ENCODE results near the gene TRIM63.

DNA sequence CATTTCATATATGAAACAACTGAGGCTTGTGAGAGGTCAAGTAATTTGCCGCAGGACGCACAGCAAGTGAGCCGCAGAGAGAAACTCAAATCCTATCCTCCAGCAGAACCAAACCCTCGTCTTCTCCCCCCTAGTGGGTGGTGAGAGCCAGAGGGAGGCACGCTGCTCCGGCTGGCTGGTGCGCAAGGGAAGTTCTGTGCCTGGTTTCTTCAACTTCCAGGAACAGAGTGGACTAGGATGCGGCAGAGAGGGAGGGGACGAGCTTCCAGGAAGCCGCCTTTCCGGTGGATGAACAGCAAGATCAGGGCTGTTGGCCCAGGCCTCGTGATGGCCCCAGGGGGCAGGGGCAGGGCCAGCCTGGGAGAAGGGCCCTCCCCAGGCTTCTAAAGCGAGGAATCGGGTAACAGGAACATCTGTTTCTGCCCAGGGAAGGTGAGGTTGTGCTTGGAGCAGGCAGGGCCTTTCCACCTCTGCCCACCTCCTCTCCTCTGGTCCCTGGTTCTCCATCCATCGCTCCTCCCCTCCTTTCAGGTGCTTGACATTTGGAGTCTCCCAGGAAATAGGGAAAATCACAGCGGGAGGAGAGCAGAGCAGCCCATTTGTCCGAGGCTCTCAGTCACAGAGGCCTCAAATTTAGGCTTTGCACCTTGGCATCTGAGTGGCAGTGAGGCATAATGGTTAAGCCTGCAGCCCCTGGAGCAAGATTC lies 27.4 kb upstream of the TRIM63 start:
- no peak for TF ChIP-seq POLR2A (IDR thresholded peaks at IDR 0.05; ENCODE audit: insufficient read depth in 1 of 2, low read depth in 2 of 2, low read length in 2 of 2)
- TF ChIP-seq, protein P1, sequence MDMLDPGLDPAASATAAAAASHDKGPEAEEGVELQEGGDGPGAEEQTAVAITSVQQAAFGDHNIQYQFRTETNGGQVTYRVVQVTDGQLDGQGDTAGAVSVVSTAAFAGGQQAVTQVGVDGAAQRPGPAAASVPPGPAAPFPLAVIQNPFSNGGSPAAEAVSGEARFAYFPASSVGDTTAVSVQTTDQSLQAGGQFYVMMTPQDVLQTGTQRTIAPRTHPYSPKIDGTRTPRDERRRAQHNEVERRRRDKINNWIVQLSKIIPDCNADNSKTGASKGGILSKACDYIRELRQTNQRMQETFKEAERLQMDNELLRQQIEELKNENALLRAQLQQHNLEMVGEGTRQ (IDR thresholded peaks at IDR 0.05; ENCODE audit: low read depth, low read length) = no peak
- TF ChIP-seq, protein P1 (CRISPR knock-in tag; IDR thresholded peaks at IDR 0.05; ENCODE audit: borderline replicate concordance) = no peak
- TF ChIP-seq, protein P2, sequence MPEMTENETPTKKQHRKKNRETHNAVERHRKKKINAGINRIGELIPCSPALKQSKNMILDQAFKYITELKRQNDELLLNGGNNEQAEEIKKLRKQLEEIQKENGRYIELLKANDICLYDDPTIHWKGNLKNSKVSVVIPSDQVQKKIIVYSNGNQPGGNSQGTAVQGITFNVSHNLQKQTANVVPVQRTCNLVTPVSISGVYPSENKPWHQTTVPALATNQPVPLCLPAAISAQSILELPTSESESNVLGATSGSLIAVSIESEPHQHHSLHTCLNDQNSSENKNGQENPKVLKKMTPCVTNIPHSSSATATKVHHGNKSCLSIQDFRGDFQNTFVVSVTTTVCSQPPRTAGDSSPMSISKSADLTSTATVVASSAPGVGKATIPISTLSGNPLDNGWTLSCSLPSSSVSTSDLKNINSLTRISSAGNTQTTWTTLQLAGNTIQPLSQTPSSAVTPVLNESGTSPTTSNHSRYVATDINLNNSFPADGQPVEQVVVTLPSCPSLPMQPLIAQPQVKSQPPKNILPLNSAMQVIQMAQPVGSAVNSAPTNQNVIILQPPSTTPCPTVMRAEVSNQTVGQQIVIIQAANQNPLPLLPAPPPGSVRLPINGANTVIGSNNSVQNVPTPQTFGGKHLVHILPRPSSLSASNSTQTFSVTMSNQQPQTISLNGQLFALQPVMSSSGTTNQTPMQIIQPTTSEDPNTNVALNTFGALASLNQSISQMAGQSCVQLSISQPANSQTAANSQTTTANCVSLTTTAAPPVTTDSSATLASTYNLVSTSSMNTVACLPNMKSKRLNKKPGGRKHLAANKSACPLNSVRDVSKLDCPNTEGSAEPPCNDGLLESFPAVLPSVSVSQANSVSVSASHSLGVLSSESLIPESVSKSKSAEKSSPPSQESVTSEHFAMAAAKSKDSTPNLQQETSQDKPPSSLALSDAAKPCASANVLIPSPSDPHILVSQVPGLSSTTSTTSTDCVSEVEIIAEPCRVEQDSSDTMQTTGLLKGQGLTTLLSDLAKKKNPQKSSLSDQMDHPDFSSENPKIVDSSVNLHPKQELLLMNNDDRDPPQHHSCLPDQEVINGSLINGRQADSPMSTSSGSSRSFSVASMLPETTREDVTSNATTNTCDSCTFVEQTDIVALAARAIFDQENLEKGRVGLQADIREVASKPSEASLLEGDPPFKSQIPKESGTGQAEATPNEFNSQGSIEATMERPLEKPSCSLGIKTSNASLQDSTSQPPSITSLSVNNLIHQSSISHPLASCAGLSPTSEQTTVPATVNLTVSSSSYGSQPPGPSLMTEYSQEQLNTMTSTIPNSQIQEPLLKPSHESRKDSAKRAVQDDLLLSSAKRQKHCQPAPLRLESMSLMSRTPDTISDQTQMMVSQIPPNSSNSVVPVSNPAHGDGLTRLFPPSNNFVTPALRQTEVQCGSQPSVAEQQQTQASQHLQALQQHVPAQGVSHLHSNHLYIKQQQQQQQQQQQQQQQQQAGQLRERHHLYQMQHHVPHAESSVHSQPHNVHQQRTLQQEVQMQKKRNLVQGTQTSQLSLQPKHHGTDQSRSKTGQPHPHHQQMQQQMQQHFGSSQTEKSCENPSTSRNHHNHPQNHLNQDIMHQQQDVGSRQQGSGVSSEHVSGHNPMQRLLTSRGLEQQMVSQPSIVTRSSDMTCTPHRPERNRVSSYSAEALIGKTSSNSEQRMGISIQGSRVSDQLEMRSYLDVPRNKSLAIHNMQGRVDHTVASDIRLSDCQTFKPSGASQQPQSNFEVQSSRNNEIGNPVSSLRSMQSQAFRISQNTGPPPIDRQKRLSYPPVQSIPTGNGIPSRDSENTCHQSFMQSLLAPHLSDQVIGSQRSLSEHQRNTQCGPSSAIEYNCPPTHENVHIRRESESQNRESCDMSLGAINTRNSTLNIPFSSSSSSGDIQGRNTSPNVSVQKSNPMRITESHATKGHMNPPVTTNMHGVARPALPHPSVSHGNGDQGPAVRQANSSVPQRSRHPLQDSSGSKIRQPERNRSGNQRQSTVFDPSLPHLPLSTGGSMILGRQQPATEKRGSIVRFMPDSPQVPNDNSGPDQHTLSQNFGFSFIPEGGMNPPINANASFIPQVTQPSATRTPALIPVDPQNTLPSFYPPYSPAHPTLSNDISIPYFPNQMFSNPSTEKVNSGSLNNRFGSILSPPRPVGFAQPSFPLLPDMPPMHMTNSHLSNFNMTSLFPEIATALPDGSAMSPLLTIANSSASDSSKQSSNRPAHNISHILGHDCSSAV (CRISPR knock-in tag; IDR thresholded peaks at IDR 0.05; ENCODE audit: borderline replicate concordance) = no peak
- TF ChIP-seq JUND (CRISPR knock-in tag; IDR thresholded peaks at IDR 0.05) = no peak
- no peak for TF ChIP-seq EZH2 (conservative IDR thresholded peaks at IDR 0.05; ENCODE audit: low read depth, low read length)
- TF ChIP-seq NFKB2 (CRISPR knock-in tag; IDR thresholded peaks at IDR 0.05; ENCODE audit: borderline replicate concordance) = no peak
- TF ChIP-seq FOXK2 (IDR thresholded peaks at IDR 0.05) = no peak
- no peak for TF ChIP-seq ZNF552 (CRISPR knock-in tag; IDR thresholded peaks at IDR 0.05; ENCODE audit: borderline replicate concordance)
- TF ChIP-seq, protein P3, sequence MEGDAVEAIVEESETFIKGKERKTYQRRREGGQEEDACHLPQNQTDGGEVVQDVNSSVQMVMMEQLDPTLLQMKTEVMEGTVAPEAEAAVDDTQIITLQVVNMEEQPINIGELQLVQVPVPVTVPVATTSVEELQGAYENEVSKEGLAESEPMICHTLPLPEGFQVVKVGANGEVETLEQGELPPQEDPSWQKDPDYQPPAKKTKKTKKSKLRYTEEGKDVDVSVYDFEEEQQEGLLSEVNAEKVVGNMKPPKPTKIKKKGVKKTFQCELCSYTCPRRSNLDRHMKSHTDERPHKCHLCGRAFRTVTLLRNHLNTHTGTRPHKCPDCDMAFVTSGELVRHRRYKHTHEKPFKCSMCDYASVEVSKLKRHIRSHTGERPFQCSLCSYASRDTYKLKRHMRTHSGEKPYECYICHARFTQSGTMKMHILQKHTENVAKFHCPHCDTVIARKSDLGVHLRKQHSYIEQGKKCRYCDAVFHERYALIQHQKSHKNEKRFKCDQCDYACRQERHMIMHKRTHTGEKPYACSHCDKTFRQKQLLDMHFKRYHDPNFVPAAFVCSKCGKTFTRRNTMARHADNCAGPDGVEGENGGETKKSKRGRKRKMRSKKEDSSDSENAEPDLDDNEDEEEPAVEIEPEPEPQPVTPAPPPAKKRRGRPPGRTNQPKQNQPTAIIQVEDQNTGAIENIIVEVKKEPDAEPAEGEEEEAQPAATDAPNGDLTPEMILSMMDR (CRISPR knock-in tag; IDR thresholded peaks at IDR 0.05) = no peak
- no peak for TF ChIP-seq RXRB (CRISPR knock-in tag; IDR thresholded peaks at IDR 0.05; ENCODE audit: borderline replicate concordance)
- no peak for TF ChIP-seq ATF1 (CRISPR knock-in tag; IDR thresholded peaks at IDR 0.05)
- TF ChIP-seq ZNF232 (CRISPR knock-in tag; IDR thresholded peaks at IDR 0.05; ENCODE audit: borderline replicate concordance) = no peak
